HFF-Myc (cell line): ENCODE measurements around the gene GPS2.

Experiments
- DNase-seq: peaks from one replicate; pipeline ENCODE4 v3.0.0-alpha.2; 2011; ENCODE audit warnings: low read depth; ENCODE audit errors: extremely low read depth
- H3K4me3 ChIP-seq: replicated peaks from 2 replicates; pipeline ENCODE4 v1.5.1; 2011; ENCODE audit warnings: low read depth, mild to moderate bottlenecking, control low read depth, low read length
- CTCF ChIP-seq: IDR thresholded peaks from 2 replicates; pipeline ENCODE4 v1.5.1; 2012; ENCODE audit warnings: mild to moderate bottlenecking, low read depth, low read length, control low read depth; ENCODE audit errors: missing control alignments

GPS2 gene

GRCh38 chr17:7325031-7325528, 9.9 kb upstream of the GPS2 start:
- no peak overlapping the region for H3K4me3 ChIP-seq
- TF ChIP-seq CTCF, result no peak
- DNase-seq, result no peak

GRCh38 chr17:7324438-7324779, 9.2 kb upstream of the GPS2 start:
- DNase-seq, result no peak
- H3K4me3 ChIP-seq, result no peak overlapping the region
- no peak for TF ChIP-seq CTCF

GRCh38 chr17:7323731-7324437, 8.7 kb upstream of the GPS2 start:
- DNase-seq, result no peak
- H3K4me3 ChIP-seq, result no peak overlapping the region
- TF ChIP-seq CTCF, result peak; percentile 95

- DNase-seq, result no peak
- TF ChIP-seq CTCF, result no peak
- no peak overlapping the region for H3K4me3 ChIP-seq
Observed at GRCh38 chr17:7322520-7323194, 7.5 kb upstream of the GPS2 start.

- TF ChIP-seq CTCF, result no peak
- no peak overlapping the region for H3K4me3 ChIP-seq
- DNase-seq, result no peak
Observed at GRCh38 chr17:7321466-7321865, 6.3 kb upstream of the GPS2 start.

GRCh38 chr17:7318121-7318860, 3.1 kb upstream of the GPS2 start:
- TF ChIP-seq CTCF, result no peak
- DNase-seq, result no peak
- H3K4me3 ChIP-seq, result no peak overlapping the region
